ENCODE measurements around the gene GNPDA1.

GNPDA1 gene

DNA sequence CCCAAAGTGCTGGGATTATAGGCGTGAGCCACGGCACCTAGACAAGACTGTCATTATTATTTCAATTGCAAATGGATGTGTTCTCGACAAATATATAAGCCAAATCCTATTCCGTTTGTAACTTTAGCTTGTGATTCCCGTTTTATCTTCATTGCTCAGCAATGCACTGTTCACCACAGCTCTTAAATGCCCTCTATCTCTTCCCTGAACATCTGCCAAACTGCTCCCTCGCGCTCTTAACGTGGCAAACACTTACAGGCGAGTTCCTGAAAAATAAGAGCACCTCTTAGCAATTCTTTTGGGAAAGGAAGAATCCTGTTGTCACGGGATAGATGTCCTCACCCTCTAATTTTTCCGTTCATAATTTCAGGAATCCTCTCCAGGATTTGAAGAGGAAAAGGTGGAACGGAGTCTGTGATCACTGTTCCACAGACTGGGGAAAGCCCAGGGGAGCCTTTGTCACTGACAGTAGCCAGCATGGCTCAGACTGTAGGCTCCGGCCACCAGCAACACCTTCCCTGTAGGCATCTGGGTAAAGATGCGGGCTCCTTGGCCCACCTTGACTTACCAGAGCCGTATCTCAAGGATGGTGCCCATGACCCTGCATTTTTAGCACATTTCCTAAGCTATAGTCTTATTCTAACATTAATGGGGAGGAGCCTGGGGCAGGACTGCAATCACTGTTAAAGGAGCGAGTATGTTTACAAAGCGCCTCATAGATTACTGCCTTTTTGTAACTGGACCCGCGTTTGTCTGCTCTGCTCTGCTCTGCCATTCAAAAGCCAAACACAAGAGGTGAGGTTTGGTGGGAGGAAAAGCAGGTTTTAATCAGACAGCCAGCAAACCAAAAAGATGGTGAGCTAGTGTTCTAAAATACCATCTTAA lies 20.2 kb upstream of the GNPDA1 start:
- in situ Hi-C loops (cut with MboI; ENCODE audit: low pct_unique_long_range_greater_than_20kb, low sequenced_read_pairs, unreplicated experiment): no loop called here
- TF ChIP-seq, protein P1, sequence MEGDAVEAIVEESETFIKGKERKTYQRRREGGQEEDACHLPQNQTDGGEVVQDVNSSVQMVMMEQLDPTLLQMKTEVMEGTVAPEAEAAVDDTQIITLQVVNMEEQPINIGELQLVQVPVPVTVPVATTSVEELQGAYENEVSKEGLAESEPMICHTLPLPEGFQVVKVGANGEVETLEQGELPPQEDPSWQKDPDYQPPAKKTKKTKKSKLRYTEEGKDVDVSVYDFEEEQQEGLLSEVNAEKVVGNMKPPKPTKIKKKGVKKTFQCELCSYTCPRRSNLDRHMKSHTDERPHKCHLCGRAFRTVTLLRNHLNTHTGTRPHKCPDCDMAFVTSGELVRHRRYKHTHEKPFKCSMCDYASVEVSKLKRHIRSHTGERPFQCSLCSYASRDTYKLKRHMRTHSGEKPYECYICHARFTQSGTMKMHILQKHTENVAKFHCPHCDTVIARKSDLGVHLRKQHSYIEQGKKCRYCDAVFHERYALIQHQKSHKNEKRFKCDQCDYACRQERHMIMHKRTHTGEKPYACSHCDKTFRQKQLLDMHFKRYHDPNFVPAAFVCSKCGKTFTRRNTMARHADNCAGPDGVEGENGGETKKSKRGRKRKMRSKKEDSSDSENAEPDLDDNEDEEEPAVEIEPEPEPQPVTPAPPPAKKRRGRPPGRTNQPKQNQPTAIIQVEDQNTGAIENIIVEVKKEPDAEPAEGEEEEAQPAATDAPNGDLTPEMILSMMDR (IDR thresholded peaks at IDR 0.05; ENCODE audit: extremely low read depth, insufficient read depth, missing control alignments): no peak
- DNase-seq (ENCODE audit: low spot score): no peak

DNA sequence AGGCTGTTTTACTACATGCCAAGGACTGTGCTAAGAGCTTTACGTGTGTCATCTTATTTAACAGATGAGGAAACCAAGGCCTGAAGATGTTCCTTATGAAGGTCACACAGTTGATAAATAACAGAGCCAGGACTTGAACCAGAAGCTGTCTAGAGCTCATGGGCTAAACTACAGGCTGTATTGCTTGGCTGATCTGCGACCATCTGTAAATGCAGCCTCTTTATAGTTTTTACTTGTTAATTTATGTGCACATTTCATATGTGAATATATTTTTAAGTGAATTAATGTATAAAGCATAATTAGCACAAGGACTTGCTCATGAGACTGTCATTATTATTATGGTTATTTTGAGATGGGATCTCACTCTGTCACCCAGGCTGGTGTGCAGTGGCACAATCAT lies 19.3 kb upstream of the GNPDA1 start:
- DNase-seq (ENCODE audit: low spot score): no peak
- TF ChIP-seq, protein P1 (IDR thresholded peaks at IDR 0.05; ENCODE audit: extremely low read depth, insufficient read depth, missing control alignments): no peak
- in situ Hi-C loops (cut with MboI; ENCODE audit: low pct_unique_long_range_greater_than_20kb, low sequenced_read_pairs, unreplicated experiment): no loop called here

DNA sequence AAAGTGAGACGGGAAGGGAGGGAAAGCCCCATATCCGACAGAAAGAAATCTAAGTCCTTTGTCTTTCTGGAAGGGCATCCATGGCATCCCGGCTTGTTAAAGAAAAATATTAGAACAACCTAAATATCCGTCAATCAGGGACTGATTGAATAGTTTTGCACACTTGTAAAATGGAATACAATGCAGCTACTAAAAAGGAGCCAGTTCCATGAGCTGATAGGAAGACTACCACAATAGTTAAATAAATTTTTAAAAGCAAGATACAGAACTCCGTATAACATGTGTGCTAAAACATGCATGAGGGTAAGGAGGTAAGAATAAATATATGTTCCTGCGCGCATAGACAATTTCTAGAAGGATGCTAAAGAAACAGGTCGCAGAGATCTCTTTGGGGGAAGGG lies 12.8 kb upstream of the GNPDA1 start:
- in situ Hi-C loops (cut with MboI; ENCODE audit: low pct_unique_long_range_greater_than_20kb, low sequenced_read_pairs, unreplicated experiment): no loop called here
- TF ChIP-seq, protein P1 (IDR thresholded peaks at IDR 0.05; ENCODE audit: extremely low read depth, insufficient read depth, missing control alignments): no peak
- no peak for DNase-seq (ENCODE audit: low spot score)

DNA sequence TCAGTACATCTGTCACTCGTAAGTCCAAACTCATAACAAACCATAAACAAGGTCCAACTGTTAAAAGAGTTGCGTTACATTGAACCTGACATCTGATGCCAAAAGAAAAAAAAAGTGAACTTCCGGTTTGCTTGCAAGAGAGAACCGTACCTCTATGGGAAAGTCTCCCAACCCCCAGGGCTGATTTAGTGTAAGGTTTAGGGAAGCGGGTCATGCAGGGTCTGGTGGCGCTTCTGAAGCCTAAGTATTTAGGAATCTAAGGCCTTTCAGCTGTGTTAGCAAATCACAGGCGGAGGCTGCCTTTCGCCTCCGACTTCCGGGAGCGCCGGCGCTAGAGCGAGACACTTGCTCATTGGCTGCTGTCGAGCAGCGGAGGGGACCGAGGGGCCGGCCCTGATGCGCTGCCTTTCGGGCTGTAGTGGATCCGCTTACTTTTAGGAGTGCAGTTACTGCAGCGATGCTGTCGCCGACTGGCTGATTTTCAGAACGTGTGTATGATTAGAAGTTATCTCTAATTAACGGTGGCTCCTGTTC lies 12.0 kb upstream of the GNPDA1 start:
- in situ Hi-C loops (cut with MboI; ENCODE audit: low pct_unique_long_range_greater_than_20kb, low sequenced_read_pairs, unreplicated experiment): no loop called here
- peak; percentile 84 for DNase-seq (ENCODE audit: low spot score)
- TF ChIP-seq, protein P1 (IDR thresholded peaks at IDR 0.05; ENCODE audit: extremely low read depth, insufficient read depth, missing control alignments): no peak

DNA sequence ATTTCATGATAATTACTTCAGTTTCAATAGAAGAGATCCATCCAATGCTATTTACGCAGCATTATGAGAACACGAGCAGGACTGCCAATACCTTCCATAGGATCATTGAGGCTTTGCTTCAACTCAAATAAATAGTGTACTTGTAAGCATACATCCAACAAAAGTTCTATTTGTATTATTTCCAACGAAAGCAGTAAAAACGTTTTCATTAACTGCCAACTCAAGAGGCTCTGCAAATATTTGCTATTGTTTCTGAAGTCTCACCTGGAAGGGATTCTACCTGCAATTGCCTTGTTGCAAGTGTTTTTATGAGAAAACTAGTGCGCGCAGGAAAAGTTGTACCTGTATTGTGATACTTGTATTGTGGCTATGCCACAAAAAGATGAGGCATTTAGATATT lies 11.0 kb upstream of the GNPDA1 start:
- DNase-seq (ENCODE audit: low spot score): no peak
- TF ChIP-seq, protein P1 (IDR thresholded peaks at IDR 0.05; ENCODE audit: extremely low read depth, insufficient read depth, missing control alignments): no peak

DNA sequence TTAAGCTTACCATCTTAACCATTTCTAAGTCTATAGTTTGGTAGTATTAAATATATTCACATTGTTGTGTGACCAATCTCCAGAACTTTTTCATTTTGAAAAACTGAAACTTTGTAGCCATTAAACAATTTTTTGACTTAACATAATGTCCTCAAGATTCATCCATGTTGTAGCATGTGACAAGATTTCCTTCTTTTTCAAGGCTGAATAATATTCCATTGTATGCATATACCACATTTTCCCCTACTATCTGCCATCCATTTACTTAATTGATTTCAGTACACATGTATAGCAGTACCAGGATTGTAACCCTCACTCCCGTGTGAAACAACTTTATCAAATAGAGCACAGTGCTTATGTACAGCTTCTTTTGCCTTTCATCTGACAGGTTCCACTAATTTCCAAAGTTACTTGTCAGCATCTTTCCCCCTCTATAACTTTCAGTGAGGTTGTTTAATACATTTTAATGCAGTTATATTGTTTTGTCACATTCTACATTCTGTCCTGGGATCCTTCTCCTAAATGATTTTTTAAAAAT lies 7.4 kb upstream of the GNPDA1 start:
- TF ChIP-seq, protein P1 (IDR thresholded peaks at IDR 0.05; ENCODE audit: extremely low read depth, insufficient read depth, missing control alignments): no peak
- no peak for DNase-seq (ENCODE audit: low spot score)
- in situ Hi-C loops (cut with MboI; ENCODE audit: low pct_unique_long_range_greater_than_20kb, low sequenced_read_pairs, unreplicated experiment): no loop called here

More for the DNA sequence above, 11.0 kb upstream of the GNPDA1 start:
- in situ Hi-C loops (cut with MboI; ENCODE audit: low pct_unique_long_range_greater_than_20kb, low sequenced_read_pairs, unreplicated experiment): no loop called here
